Amniotic epithelial cell (primary cell): ENCODE data around the gene SCN3B.
A peak's percentile ranks its signal among the peaks of the same experiment; 100 is the strongest.
"Not testable (repeated sequence)": the region's sequence is repeated elsewhere in the genome, so short reads cannot be mapped to it uniquely, and the experiment has no call there.

Experiments used
- DNase-seq: peaks from one replicate; pipeline ENCODE4 v3.0.0-alpha.2; 2010; ENCODE audit warnings: low read depth

SCN3B gene, protein sequence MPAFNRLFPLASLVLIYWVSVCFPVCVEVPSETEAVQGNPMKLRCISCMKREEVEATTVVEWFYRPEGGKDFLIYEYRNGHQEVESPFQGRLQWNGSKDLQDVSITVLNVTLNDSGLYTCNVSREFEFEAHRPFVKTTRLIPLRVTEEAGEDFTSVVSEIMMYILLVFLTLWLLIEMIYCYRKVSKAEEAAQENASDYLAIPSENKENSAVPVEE

DNA sequence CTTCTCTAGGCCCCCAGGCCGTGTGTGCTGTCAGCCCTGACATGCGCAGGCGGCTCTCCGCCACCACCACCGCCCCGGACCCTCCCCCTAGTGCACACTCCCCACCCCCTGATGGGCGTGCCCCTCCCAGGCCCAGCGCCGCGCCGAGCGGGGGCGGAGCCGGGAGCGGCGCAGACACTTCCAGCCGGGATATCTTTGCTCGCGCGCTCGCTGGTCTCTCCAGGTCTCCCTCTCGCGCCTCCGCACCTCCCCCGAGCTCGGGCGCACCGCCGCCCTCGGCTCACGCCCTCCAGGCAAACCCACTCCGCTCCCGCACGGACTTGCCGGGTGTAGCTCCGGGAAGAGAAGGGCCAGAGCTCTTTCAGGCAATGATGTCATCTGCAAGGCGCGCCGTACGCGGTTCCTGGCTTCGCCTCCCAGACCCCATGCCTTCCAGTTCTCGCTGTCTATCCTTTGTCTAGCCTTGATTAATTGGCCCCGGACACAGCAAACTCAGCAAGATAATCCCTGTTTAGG, at the start of gene SCN3B:
TSS of gene SCN3B (minus strand) at position 59 of the 516 bp plus-strand sequence. CDS start 823 bp downstream, outside the sequence.
- peak; percentile 71 for DNase-seq

GRCh38 chr11:123702696-123703095, 48.3 kb upstream of the SCN3B start:
- no peak for DNase-seq

- DNase-seq = no peak
Observed at GRCh38 chr11:123702139-123702538, 47.7 kb upstream of the SCN3B start.

GRCh38 chr11:123700772-123701171, 46.3 kb upstream of the SCN3B start:
- DNase-seq = no peak

- no peak for DNase-seq
Observed at GRCh38 chr11:123698546-123699127, 44.2 kb upstream of the SCN3B start.

DNA sequence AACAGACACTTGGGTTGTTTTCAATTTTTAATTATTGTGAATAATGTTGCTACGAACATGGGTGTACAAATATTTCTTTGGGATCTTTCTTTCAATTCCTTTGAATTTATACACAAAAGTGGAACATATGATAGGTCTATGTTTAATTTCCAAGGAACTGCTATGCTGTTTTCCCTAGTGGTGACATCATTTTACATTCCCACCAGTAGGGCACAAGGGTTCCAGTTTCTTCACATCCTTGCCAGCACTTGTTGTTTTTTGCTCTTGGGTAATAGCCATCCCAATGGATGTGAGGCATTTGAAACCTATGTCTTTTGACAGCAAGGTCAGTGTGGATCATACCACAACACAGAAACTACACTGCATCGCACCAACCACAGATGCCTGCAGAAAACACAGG, 41.8 kb upstream of the SCN3B start:
- DNase-seq = peak; percentile 8

- no peak for DNase-seq
Observed at GRCh38 chr11:123695231-123695630, 40.8 kb upstream of the SCN3B start.

- DNase-seq = peak; percentile 8
Observed at GRCh38 chr11:123694551-123694950, 40.1 kb upstream of the SCN3B start.

DNA sequence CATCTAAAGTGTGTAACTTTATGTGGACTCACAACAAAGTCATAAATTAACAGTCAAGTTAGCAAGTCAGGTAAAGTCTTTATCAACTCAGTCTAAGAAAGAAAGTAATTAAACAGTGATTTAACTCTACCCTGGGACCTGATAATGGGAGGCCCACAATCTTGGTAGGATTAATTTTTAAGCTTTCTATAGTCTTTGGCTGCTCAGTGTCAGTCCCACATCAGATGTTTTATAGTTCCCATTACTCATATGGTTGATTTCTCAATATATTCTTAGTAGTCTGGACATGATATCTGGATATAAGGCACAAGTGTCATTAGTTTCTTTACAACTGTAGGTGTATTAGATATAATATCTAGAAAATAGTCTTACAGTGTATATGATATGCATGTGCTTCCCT, 38.5 kb upstream of the SCN3B start:
- no peak for DNase-seq

DNA sequence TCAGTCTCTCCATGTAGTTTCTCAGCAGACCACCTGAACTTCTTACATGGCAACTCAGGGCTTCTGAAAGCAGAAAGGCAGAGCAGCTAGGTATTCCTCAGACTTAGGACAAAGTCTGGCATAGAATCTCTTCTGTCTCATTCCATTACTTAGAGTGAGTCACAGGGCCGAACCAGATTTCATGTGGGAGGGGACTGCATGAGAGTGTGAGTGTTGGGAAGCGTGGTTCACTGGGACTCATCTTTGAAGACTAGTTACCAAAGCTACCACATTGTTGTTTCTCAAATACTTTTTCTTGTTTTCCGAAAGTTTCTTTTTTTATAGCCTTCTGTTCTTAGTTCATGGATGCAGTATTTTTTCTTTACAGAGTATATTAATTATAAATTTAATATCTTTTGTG, 36.1 kb upstream of the SCN3B start:
- peak; percentile 47 for DNase-seq

DNA sequence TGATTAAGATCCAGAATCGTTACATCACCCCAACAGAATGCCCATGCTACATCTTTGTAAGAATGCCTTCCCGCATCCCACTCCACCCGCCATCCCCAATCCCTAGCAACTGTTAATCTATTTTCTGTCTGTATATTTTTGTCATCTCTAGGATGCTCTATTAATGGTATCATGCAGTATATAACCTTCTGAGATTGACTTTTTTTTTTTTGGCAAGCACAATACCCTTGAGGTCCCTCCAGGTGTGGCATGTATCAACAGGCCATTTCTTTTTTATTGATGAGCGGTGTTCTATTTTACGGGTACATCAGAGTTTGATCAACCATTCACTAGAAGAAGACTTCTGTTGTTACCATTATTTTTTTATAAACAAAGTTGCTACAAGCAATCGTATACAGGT, 30.2 kb upstream of the SCN3B start:
- no peak for DNase-seq

DNA sequence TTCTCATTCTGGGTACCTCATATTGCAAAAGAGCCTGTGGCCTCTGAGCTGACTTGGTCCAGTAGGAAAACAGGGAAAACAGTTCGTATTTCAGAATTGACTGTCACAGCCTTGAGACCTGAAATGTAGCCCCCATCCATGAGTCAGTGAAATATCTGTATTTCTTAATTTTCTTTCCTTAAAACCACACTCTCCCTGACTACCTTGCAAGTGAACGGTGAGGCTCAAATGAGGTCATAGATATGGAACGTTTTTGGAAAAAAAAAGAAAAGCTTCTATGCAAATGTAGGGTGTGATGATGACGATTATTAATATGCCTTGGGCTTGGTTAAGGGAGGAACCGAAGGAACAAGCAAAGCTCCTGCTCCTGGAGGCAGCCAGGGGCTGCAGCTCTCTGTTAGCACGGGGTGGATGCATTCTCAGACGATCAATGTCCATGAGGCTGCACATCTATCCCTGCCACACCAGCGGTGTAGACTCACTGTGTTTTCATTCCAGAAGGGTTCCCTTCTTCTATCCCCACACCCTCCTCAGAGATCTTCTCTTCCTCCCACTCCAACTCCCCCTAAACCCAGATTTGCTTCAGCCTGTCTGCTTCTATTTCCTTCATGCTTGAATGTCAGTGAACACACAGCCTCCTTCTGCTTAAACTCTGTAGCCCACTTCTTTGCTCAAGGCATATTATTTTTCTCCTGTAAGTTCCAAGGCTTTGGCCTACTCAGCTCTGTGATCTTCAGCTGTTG, 29.2 kb upstream of the SCN3B start:
- DNase-seq = no peak

- no peak for DNase-seq
Observed at GRCh38 chr11:123682696-123683410, 28.4 kb upstream of the SCN3B start.

- DNase-seq = no peak
Observed at GRCh38 chr11:123681030-123681429, 26.6 kb upstream of the SCN3B start.

DNA sequence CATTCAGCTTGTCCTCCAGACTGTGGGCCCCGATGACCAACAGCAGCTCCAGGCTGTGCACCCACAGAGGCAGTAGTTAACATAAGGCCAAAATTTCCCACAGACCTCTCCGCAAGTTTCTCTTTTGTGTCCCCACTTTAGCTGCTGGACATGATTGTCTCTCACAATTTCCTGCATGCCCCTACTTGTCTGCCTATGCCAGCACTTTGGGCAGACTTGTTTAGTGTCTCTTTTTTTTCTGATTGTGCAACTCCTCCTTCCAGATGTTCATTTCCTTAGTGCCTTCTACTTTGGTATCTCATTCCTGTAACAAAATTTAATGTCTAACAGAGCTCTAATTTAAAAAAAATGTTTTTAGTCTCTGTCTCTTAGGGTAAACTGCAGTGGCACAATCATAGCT, 23.8 kb upstream of the SCN3B start:
- DNase-seq = no peak

- DNase-seq = no peak
Observed at GRCh38 chr11:123677510-123677909, 23.1 kb upstream of the SCN3B start.

GRCh38 chr11:123674297-123674696, 19.9 kb upstream of the SCN3B start:
- no peak for DNase-seq

DNA sequence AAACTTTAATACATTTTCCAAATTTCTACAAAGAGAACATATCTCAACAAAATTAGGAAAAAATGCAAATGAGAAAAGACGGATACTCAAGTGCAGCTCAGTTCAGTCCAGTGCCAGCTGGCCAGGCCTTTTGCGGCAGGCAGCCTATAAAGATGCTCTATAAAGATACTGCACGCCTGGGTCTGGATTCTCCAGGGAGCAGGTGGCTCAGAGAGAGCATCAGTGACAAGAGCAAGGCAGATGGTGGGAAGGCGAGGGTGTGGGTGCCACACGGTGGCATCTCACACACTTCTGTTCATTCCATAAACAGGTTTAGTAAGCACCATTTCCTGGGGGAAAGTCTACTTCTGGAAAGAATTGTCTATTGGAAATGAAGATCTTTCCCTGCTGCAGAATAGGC, 18.1 kb upstream of the SCN3B start:
- DNase-seq = no peak

- DNase-seq = no peak
Observed at GRCh38 chr11:123671534-123671933, 17.1 kb upstream of the SCN3B start.

GRCh38 chr11:123670081-123670480, 15.7 kb upstream of the SCN3B start:
- DNase-seq = no peak

DNA sequence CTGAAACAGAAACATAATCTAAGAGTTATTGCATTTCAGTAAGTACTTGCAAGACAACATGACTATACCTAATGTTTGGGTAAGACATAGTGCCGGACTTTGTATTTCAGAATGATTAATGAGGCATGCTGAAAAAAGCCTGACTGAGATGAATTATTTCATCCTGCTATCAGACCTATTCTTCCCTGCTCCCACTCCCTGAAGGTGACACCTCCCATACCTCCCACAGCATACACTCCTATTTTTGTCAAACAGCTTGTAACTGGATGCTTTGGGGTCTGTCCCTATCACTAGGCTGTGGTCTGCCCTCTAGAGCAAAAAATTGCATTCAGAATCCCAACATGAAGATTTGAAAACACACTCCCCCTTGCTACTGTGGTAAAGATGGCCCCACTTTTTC, 10.9 kb upstream of the SCN3B start:
- no peak for DNase-seq

GRCh38 chr11:123659965-123660364, 5.5 kb upstream of the SCN3B start:
- not testable (repeated sequence) for DNase-seq

DNA sequence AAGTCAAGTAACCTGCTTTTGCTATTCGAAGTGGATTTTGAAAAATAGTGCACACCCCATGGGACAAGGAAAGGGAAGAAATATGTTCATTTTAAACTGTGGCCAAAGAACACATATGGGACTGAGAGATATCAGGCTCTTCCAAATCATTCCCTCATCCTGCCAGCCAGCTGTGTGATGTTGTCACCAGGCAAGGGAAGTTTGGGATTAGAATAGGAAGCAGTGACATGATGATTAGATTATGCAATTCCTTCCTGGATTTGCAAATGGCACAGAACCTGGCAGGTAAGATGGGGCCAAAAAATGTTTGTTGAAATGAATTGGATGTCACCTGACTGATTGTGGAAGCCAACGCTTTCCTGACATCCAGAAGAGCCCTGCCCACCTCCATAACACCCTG, 4.9 kb upstream of the SCN3B start:
- no peak for DNase-seq
